Amniotic stem cell (primary cell): Measurements from ENCODE around the gene NRAS.

Experiments
- DNase-seq: peaks from one replicate; lab custom pipeline; 2025; lab: John Stamatoyannopoulos, UW

The NRAS gene

DNA sequence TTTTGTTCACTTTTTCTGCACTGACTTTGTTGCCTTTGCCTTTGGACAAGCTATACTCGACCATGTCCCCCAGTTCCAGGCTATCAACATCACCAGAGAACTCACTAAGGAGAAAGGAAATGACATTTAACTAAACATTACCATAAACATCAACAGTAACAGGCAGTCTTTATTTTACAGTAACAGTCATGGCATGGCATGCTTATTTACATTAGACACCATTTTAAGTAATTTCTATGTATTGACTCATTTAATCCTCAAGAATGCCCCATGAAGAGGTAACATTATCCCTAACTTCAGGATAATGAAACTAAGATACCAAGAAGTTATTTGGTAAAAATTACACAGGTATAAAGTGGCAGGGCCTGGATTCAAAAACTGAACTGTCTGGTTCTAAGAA, 8.7 kb upstream of the NRAS start:
- DNase-seq: no peak

DNA sequence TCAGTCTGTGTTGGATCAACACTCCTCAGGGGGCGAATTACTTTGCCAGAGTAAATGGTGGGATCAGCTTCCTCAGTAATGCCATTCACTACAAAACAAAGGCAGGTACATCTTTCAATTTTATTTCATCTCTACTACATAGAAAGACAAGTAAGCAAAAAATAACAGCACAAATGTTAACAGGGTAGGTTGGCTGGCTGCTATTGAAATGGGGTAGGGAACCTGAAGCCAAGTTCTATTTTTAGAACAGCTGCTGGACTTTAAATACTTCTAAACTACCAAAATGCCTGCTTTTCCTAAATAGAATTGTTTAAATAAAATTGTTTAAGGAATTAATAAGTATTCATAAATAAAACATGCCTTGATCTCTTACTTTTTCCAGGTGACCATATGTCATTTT, 7.3 kb upstream of the NRAS start:
- no peak for DNase-seq

DNA sequence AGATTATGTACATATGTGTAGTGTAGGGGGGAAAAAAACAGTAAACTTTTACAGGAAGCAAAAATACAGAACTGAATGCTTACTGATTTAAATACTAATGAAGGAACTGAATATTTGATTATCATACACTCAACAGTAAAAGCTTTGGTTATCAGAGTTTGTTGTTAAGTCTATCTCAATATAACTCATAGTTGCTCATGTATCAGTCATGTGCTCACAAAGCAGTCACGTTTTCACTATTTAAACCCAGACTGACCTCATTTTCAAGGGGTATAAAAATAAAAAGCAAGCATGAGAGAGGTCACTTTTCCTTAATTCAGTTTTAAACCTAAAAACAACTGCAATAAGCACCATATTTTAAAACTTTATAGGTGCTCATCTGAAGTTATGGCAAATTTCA, 6.9 kb upstream of the NRAS start:
- DNase-seq: no peak

DNA sequence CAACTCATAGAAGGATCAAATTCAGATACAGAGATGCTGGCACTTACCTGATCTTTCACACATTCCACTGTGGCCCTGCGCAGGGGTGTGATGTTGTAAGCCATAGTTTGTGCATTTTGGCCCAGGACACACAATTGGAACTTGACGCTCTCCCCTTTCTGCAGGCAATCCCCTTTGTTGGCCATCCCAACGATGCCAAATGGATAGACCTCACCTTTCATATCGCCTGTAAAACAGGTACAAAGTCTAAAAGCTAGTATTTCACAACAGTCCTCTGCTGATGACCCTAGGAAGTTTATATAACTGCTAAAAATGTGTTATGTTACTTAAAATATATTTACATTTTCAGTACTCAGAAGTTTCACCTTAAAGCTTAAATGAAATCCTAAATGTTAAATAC, 3.9 kb upstream of the NRAS start:
- DNase-seq: no peak

DNA sequence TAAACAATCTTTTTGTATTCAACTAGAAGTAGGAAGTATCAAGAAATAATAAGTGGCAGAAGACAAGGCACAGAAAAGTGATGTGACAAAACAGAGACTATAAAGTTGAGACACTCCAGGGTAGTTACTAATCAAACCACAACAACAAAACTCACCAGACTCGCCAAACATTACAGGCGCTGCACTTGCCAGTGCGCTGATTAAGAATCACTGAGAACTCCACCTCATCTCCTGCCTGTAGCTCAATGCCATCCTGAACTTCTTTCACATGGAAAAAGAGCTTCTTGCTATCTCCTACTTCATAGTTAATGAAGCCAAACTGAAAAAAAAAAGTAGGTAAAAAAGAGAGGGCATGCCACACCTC, 2.8 kb upstream of the NRAS start:
- no peak for DNase-seq

DNA sequence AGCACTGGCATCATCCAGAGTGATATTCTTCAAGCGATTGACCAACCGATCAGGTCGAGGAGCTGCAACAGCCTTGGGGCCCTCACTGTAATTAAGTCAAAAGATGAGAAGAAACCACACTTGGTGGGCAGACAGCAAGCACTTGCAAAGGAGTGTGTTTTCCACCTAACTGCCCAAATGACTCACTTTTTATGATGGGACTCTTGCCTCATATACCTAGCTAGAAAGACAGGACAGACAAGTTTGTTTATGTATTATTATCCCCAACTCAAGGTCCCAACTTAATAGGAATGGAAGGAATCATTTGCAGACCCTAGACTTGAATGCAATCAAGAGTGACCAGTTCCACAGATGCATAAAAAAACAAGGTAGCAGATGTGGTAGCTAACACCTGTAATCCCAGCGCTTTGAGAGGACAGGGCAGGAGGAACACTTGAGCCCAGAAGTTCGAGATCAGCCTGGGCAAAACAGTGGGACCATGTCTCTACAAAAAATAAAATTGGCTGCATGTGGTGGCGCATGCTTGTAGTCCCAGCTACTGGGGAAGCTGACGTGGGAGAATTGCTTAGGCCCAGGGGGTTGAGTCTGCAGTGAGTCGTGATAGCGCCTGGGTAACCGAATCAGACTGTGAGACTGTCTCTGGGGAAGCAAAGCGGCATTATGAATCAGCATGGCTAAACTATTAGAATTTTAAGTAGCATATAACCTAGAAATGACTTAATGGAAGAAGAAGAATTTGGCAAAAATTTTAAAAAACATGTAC, 2.3 kb upstream of the NRAS start:
- DNase-seq: peak; percentile 1

DNA sequence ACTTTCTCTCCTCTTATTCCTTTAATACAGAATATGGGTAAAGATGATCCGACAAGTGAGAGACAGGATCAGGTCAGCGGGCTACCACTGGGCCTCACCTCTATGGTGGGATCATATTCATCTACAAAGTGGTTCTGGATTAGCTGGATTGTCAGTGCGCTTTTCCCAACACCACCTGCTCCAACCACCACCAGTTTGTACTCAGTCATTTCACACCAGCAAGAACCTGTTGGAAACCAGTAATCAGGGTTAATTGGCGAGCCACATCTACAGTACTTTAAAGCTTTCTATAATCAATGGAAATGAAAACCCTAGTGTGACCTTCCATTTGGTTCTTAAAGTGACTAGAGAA, 643 bp downstream of the NRAS start:
- no peak for DNase-seq

DNA sequence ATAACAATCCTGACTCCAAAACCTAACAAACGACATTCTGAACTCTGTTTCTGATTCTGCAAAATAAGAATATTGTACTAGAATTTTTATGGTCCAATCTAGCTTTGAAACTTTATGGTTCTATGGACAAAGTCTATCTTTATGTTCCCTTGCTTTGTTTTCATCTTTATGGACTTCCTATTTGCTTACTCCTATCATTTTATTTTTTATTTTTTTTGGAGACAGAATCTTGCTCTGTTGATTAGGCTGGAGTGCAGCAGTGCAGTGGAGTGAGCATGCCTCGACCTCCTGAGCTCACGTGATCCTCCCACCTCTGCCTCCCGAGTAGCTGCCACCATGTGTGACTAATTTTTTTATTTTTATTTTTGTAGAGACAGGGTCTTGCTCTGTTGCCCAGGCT, 3.6 kb downstream of the NRAS start:
- DNase-seq: no peak

DNA sequence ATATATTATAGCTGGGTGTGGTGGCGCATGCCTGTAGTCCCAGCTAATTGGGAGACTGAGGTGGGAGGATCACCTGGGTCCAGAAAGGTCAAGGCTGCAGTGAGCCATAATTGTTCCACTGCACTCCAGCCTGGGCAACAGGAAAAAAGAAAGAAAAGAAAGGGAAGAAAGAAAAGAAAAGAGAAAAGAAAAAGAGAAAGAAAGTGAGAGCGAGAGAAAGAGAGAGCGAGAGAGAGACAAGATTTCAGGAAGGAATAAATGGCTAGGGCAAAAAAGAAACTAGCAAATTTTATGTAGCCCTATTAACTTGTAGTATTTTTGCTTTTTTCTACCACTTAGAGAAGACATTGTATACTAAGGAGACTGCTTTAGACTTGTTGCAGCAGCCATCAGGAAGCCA, 6.2 kb downstream of the NRAS start:
- DNase-seq: no peak

DNA sequence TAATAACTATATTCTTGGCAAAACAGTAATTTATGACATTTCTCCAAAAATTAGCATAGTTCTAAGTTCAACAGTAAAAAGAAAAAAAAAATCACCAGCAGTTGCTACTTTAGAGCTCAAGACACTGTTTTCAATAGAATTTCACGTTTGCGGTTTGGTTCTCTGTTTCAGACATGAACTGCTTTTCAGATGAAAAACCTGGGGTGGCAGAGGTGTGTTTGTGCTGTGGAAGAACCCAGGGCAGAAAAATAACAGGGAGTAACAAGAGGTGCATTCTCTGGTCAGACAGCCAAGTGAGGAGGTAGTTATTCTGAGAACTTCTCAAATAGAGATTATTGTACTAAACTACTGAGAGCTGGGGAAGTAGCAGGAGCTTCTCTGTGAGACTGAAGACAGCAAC, 9.0 kb downstream of the NRAS start:
- no peak for DNase-seq

DNA sequence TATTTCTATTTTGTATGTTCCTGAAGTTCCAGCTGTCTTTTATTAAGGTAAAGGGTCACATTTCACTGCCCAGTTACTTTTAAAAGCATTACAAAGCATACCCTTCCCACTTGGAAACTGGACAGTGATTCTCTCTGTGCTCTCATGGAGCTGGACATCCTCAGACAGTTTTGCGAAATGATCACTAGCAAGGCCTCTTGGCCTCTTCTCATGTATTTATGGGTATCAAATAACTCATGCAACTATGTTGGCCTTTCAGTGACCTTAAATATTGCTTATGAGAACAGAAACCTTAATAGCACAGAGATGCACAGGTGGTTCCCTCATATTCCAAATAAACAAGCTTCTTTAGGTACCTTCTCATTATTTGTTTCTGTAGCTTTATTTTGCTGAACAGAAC, 13.3 kb downstream of the NRAS start:
- no peak for DNase-seq

DNA sequence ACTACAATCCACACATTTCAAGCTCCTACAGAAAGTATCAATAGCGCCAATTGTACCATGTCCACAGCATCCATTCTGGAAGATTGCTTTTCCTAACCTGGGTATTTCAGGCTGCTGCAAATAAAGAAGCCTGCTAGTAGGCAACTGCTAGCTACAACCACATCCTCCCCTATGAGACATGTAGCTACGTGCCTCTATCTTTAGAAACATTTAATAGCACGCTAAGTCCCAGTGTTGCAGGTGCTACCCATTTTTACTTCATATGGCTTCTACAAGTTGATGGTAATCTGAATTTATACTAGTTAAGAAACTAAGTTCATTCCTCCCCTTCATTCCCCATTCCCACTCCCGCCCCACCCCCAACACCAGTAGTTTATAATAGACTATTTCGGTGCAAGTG, 13.8 kb downstream of the NRAS start:
- DNase-seq: no peak

DNA sequence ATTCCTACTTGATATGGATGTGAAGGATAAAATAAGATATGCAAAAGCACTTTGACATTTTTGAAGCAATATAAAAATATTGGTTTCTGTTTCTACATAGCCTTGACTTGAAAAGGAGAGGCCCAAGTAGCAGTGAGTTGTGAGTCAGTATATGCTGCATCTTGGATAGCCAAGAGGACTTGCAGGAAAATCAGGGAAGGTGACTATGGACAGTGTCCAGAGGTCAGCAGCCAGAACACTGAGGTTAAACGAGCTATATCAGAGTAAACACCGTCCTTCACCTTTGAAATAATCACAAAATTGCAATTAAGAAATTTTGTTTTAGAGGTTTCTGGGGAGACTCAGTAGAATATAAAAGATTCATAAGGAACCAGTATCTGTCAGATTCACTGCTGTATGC, 14.6 kb downstream of the NRAS start:
- no peak for DNase-seq

DNA sequence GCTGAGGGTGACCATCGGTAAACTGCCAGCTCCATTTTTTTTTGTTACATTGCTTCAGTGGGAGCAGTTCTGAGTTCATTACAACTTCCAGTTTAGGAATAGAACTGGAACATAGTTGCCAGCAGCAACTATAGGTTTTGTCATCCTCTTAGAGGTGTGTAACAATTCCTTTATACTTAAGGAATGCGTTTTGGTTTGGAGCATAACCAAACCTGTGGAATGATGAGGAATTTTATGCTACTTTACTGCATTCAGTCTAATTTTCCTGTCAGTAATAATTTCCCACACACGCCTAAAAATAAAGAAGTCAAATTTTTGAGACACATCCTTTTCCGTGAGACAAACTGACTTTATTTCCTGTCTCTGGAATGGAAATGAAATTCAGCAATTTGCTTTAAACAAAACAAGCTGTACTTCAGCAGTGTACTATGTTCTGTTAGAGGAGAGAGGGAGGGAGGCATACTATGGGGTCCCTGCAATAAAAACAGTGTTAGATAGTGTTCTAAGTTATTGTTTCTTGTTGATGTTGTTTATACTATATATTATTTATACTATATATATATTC, 16.5 kb downstream of the NRAS start:
- DNase-seq: no peak

DNA sequence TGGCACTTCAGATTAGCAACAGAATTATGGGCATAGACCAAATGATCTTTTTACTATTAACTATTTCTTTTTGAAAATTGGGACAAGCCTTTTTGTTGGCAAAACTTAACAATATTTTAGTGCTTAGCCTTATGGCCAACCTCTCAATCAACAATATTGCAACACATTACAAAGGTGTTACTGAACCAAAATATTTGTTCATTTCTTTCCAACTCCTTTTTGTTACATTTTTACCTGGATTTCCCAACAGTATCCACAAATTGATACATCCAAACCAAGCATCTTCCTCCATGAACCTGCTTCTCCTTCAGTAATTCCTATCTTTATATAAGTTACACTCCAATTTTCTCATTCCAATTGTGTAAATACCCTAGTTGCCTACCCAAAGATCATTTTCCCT, 19.8 kb downstream of the NRAS start:
- DNase-seq: no peak

DNA sequence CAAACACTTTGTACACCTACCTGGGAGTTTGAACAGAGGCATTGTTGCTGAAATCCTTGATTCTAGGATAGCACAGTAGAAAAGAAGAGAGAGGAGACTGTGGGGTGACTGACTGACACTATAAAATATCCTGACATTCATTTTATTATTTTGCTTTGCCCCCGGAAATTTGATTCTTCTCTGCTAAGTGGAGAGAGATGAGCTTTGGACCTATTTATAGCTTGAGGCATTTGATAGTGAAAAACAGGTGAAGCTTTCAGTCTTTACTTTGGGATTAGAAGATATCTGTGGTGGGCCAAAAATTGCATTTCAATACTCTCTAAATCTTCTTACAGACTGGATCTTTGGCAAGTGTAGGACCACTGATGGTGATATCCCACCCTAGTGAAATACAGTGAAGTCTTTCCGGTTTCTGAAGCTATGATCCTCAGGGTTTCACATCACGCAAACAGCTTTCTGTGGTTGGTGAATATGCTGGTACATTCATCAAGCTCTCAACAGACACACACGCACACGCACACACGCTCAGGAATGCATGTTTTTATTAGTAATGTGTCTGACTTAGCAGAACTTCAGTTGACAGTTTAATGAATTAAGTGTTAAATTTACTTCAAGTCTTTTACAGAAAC, 21.0 kb downstream of the NRAS start, which contains the start of gene AMPD1:
Gene AMPD1 (minus strand): TSS at position 117 of the 629 bp plus-strand sequence. CDS start 75 bp downstream, at position 42.
- no peak for DNase-seq

DNA sequence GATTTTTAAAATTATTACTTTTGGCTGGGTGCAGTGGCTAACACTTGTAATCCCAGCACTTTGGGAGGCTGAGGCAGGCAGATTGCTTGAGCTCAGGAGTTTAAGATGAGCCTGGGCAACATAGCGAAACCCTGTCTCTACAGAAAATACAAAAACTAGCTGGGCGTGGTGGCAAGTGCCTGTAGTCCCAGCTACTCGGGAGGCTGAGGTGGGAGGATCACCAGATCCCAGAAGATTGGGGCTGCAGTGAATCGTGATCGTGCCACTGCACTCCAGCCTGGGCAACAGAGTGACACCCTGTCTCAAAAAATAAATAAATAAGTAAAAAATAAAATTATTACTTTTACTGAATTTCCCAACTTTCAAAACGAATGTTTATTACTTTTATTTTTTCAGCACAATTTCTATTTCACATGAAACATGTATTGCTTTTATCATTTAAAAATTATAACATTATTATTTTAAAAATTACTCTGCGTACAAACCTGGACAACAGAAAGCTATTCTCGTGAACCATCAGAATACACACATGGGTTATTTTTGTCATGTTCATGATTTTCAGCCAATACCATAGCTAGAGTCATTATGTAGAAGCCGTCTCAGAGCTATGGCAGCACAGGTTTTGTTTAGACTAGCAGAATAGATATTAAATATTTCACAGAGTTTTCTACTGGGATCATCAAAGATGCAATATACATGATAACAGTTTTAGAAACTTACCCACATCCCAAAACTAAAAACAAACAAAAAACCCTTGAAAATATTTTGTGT, 21.8 kb downstream of the NRAS start:
- no peak for DNase-seq

DNA sequence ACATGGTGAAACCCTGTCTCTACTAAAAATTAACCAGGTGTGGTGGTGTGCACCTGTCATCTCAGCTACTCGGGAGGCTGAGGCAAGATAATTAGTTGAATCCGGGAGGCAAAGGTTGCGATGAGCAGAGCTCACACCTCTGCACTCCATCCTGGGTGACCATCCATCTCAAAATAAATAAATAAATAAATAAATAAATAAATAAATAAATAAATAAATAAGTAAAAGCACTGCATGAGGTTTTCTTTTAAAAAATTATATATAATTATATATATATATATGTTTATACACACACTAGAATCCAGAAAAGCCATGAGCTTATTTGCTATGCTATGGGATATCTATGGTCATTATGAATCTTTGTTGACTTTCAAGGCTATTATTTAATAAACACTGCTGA, 23.6 kb downstream of the NRAS start:
- no peak for DNase-seq

DNA sequence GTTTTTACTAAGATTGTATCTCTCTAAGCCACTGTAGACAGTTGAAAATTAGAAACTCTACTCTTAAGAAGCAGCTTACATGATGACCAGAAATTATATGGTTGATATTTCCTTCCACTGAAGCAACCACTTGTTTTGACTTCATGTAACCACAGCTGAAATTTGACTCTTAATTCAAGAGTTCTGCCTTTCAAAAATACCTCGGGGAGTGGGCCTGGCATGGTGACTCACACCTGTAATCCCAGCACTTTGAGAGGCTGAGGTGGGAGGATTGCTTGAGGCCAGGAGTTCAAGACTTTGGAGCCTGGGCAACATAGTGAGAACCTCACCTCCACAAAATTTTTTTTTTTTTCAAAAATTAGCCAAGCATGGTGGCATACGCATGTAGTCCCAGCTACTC, 25.5 kb downstream of the NRAS start:
- no peak for DNase-seq

DNA sequence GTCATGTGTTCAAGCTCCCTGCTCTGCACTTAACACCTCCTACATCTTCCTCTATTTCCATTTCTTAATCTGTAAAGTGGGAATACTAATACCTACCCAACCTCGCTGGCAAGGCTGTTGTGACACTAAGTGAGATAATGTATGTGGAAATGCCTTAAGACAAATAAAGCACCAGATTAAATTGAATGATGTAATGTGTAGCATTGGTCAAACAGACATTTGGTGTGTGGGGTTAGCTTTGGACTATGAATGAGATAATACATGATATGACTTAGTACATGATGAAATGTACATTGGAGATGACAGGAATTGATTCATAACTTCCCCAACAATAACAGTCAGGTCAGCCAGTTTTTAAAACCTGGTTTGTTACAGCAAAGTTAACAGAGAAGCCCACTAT, 26.4 kb downstream of the NRAS start:
- DNase-seq: no peak

DNA sequence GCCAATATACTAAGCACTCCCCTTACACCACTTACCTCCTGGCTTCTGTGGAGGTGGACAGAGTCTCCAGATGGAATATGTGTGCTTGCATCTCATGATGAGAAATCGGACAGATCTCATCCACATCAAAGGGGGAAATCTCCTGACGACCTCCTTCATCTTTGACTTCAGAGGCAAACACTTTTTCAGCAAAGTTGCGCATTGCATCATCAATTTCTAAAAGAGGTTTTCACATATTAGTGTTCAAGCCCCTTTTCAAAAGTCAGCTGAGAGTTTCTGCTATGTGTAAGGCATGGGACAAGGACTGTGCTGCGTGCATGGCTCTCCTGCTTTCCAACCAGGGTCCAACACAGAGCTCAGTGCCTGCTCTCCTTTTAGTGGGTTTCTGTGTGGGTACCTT, 28.0 kb downstream of the NRAS start:
- no peak for DNase-seq

DNA sequence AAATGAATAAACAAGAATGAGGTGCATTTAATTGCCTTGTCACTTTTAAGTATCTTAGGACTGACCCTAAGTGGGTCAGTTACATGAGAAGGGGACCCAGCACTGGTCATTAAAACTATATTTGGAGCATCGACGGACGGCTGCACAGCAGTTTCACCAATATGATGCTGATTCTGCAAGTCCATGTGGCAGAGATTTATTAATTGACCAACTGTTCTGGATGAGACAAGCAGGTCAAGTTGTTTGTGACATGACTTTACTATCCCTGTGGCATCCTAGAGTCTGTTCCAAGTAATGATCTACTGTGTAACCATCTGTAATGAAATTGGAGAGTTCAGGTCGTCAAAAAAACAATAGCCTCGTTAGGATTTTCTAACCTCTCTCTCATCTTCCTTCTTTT, 30.7 kb downstream of the NRAS start:
- no peak for DNase-seq

DNA sequence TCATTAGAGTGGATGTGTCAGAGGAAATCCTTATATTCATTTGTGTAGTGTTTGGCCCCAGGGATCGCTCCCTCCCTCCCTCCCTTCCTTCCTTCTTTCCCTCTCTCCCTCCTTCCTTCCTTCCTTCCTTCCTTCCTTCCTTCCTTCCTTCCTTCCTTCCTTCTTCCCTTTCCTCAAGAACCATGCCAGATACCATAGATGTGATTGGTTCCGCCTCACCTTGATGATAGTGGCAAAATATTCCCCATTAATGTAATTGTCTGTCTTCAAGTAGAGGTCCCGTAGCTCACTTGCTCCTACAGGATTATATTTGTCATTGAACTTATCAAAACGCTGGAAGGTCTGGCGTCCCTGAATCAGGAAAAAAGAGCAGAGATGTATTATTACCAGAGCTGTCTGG, 38.9 kb downstream of the NRAS start:
- no peak for DNase-seq
